Stimulated activated CD8-positive, alpha-beta memory T cell treated with anti-CD3 and anti-CD28 coated beads, Interleukin-2, amount 100 ng/mL, for 48 hours (primary cell): ENCODE data around the gene IGFBP2.

Experiments used
- DNase-seq, 2 donors: peaks; one replicate each; pipeline ENCODE4 v3.0.0-alpha.2; 2020; ENCODE audit warnings: low read depth in 2 of 2

The IGFBP2 gene

GRCh38 chr2:216636551-216637450 is 3.6 kb downstream of the IGFBP2 start:
- DNase-seq = no peak

- DNase-seq = no peak
Measured at GRCh38 chr2:216637472-216637871, 4.3 kb downstream of the IGFBP2 start.

GRCh38 chr2:216643986-216644659 is 10.9 kb downstream of the IGFBP2 start:
- no peak for DNase-seq

- no peak for DNase-seq
Measured at GRCh38 chr2:216644842-216645635, 11.8 kb downstream of the IGFBP2 start.

GRCh38 chr2:216645636-216645950 is 12.4 kb downstream of the IGFBP2 start:
- no peak for DNase-seq

- no peak for DNase-seq
Measured at GRCh38 chr2:216646116-216646515, 12.9 kb downstream of the IGFBP2 start.

- DNase-seq = no peak
Measured at GRCh38 chr2:216648105-216648504, 14.9 kb downstream of the IGFBP2 start.

- DNase-seq = no peak
Measured at GRCh38 chr2:216649574-216649973, 16.4 kb downstream of the IGFBP2 start.

- DNase-seq = no peak
Measured at GRCh38 chr2:216650626-216651257, 17.5 kb downstream of the IGFBP2 start.

GRCh38 chr2:216651351-216651881 is 18.2 kb downstream of the IGFBP2 start:
- DNase-seq = no peak

GRCh38 chr2:216652566-216652965 is 19.3 kb downstream of the IGFBP2 start:
- DNase-seq = no peak

- no peak for DNase-seq
Measured at GRCh38 chr2:216653093-216653799, 20.0 kb downstream of the IGFBP2 start.

- DNase-seq = no peak
Measured at GRCh38 chr2:216653931-216654365, 20.7 kb downstream of the IGFBP2 start.

GRCh38 chr2:216654528-216655052 is 21.4 kb downstream of the IGFBP2 start:
- DNase-seq = no peak

- no peak for DNase-seq
Measured at GRCh38 chr2:216657086-216657855, 24.1 kb downstream of the IGFBP2 start.

- DNase-seq = no peak
Measured at GRCh38 chr2:216657980-216658379, 24.8 kb downstream of the IGFBP2 start.

GRCh38 chr2:216658757-216659156 is 25.5 kb downstream of the IGFBP2 start:
- DNase-seq = no peak

GRCh38 chr2:216659276-216659675 is 26.1 kb downstream of the IGFBP2 start:
- no peak for DNase-seq

GRCh38 chr2:216660496-216660895 is 27.3 kb downstream of the IGFBP2 start:
- DNase-seq = no peak

GRCh38 chr2:216661051-216661450 is 27.8 kb downstream of the IGFBP2 start:
- no peak for DNase-seq
